Keratinocyte (primary cell): Measurements from ENCODE around the gene FGD4.

Source experiments
- CTCF ChIP-seq, 3 experiments: IDR thresholded peaks in 1 of 3; conservative IDR thresholded peaks in 1 of 3; optimal IDR thresholded peaks in 1 of 3; 2 replicates in 2 of 3; 3 replicates in 1 of 3; pipeline versions ENCODE3 to v1.5.1; 2011; ENCODE audit warnings: low read length in 3 of 3, mild to moderate bottlenecking in 3 of 3, moderate library complexity in 2 of 3, control low read depth in 1 of 3, inconsistent platforms in 1 of 3; ENCODE audit not compliant: insufficient read depth in 2 of 3; ENCODE audit errors: extremely low read depth in 1 of 3
- EZH2 ChIP-seq: IDR thresholded peaks from one replicate; pipeline ENCODE4 v1.6.1; 2012; ENCODE audit warnings: inconsistent platforms, mild to moderate bottlenecking, low read length, moderate library complexity

GRCh38 chr12:32445356-32445755 lies 46.0 kb downstream of the FGD4 start:
- TF ChIP-seq CTCF (optimal IDR thresholded peaks at IDR 0.05 in 1 of 3, IDR thresholded peaks at IDR 0.05 in 1 of 3, conservative IDR thresholded peaks at IDR 0.05 in 1 of 3; ENCODE audit: extremely low read depth in 1 of 3, insufficient read depth in 2 of 3, low read length in 3 of 3) (no peak), EZH2 (no peak)
